GM15510 (cell line): ENCODE results near the gene KIF1B.

ENCODE experiments used
- POLR2A ChIP-seq: IDR thresholded peaks from 3 replicates; pipeline ENCODE4 v1.6.1; 2011; ENCODE audit warnings: borderline replicate concordance; ENCODE audit not compliant: insufficient read length; ENCODE audit errors: extremely low read depth

The KIF1B gene

GRCh38 chr1:10252508-10252907 is 42.1 kb downstream of the KIF1B start:
- TF ChIP-seq POLR2A, result no peak

GRCh38 chr1:10253149-10253548 is 42.8 kb downstream of the KIF1B start:
- TF ChIP-seq POLR2A, result no peak

- no peak for TF ChIP-seq POLR2A
Observed at GRCh38 chr1:10253755-10254154, 43.4 kb downstream of the KIF1B start.

GRCh38 chr1:10257851-10258250 is 47.5 kb downstream of the KIF1B start:
- no peak for TF ChIP-seq POLR2A

GRCh38 chr1:10263450-10264082 is 53.2 kb downstream of the KIF1B start:
- no peak for TF ChIP-seq POLR2A

- TF ChIP-seq POLR2A, result no peak
Observed at GRCh38 chr1:10265027-10265426, 54.7 kb downstream of the KIF1B start.

GRCh38 chr1:10265900-10266299 is 55.5 kb downstream of the KIF1B start:
- TF ChIP-seq POLR2A, result no peak

- TF ChIP-seq POLR2A, result no peak
Observed at GRCh38 chr1:10267319-10267718, 56.9 kb downstream of the KIF1B start.

- TF ChIP-seq POLR2A, result no peak
Observed at GRCh38 chr1:10267921-10268320, 57.6 kb downstream of the KIF1B start.

GRCh38 chr1:10271090-10271489 is 60.7 kb downstream of the KIF1B start:
- no peak for TF ChIP-seq POLR2A

- no peak for TF ChIP-seq POLR2A
Observed at GRCh38 chr1:10271869-10272268, 61.5 kb downstream of the KIF1B start.

- no peak for TF ChIP-seq POLR2A
Observed at GRCh38 chr1:10272274-10272673, 61.9 kb downstream of the KIF1B start.

GRCh38 chr1:10278880-10279279 is 68.5 kb downstream of the KIF1B start:
- no peak for TF ChIP-seq POLR2A

GRCh38 chr1:10280439-10281350 is 70.3 kb downstream of the KIF1B start:
- no peak for TF ChIP-seq POLR2A

GRCh38 chr1:10283318-10283984 is 73.1 kb downstream of the KIF1B start:
- no peak for TF ChIP-seq POLR2A
